Measurements from ENCODE around the gene RPL13. TPM values are rescaled to one million over a fixed set of nuclear protein-coding genes. Genes with fewer than 3 reads are reported as not detected.

RPL13 gene
- polyA plus RNA-seq, 1 donor from 2014 or later = 6,684 TPM

DNA sequence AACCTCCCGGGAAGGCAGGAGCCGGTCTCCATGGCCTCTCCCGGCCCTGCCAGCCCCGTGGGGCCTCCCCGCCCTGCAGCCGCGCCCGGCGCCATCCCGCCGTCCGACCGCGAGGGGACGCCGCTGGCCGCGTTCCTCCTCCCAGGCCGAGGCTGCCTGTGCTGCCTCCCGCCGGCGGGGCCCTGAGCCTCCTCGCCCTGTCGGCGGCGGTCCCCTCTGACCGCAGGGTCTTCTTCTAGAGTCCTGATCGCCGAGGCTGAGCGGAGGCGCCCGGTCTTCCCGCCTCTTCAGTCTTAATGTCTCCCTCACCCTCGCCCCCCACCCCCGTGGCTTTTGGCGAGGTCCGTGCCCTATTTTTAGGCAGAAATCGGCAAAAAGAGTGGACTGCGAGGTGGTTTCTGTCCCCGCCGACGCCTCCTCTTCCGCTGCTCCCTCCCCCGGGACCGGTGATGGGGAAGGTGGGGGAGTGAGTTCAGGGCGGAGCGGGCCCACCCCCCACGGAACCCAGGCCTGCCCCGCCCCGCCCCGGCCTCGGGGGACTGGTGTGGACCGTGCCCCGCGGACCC lies 14.3 kb downstream of the RPL13 start:
- Mint-ChIP-seq H3K27me3 (peaks cover 10% of the 10 kb centered on the region), H3K36me3 (peaks cover 2% of the 10 kb centered on the region), H3K4me1 (peaks cover 8 to 9% (median 8%) of the 10 kb centered on the region in 3 donors), H3K4me3 (peak overlapping the region in 3 of 4 donors; percentile 66 to 93 (median 83)), H3K9me3 (no peaks in the 10 kb centered on the region), H3K27ac (no peak overlapping the region)

DNA sequence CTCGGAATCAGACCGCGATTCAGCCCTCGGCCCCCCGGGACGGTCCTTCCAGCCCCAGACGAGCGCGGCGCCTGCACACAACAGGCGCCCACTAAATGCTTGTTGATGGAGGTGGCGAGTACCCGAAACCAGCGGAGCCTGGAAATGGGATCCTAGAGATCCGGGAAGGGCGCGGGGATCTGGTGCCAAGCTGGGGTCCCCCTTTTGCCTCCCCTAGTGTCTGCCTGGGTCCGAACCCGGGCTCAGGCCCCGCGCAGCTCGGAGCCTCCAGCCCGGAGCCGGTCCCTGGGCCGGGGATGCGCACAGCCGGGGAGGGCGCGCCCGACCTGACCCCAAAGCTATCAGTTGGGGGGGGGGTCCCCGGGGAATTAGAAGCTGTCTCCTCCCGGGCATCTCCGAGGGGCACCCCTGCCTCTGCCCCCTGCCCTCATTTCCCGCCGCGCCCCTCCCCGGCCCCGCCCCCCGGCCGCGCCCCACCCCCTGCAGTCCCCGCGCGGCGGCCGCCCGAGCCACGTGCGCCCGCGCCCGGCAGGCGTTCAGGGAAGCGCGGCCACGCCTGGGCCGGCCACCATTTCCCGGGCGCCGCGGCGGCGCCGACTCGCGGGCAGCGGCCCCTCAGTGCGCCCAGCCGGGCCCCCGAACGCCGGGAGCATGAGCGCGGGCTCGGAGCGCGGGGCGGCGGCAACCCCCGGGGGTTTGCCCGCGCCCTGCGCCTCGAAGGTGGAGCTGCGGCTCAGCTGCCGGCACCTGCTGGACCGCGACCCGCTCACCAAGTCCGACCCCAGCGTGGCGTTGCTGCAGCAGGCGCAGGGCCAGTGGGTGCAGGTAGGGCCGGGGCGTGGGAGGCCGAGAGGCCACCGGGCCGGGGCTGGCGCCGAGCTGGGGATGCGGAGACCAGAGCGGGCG lies 15.0 kb downstream of the RPL13 start, which contains the start of gene CPNE7:
Gene CPNE7, plus strand, starts transcription at position 512 of the 906 bp plus-strand sequence. Its CDS starts 140 bp downstream, at position 652.
- peaks cover 8 to 9% (median 8%) of the 10 kb centered on the region in 3 donors for H3K4me1 Mint-ChIP-seq
- peak within 1 kb of the TSS in 3 of 4 donors; percentile 66 to 93 (median 83) for H3K4me3 Mint-ChIP-seq
- peaks cover 10% of the 10 kb centered on the region for H3K27me3 Mint-ChIP-seq
- no peaks in the 10 kb centered on the region for H3K9me3 Mint-ChIP-seq
- H3K36me3 Mint-ChIP-seq = peaks cover 2% of the 10 kb centered on the region
- no peak within 1 kb of the TSS for H3K27ac Mint-ChIP-seq

DNA sequence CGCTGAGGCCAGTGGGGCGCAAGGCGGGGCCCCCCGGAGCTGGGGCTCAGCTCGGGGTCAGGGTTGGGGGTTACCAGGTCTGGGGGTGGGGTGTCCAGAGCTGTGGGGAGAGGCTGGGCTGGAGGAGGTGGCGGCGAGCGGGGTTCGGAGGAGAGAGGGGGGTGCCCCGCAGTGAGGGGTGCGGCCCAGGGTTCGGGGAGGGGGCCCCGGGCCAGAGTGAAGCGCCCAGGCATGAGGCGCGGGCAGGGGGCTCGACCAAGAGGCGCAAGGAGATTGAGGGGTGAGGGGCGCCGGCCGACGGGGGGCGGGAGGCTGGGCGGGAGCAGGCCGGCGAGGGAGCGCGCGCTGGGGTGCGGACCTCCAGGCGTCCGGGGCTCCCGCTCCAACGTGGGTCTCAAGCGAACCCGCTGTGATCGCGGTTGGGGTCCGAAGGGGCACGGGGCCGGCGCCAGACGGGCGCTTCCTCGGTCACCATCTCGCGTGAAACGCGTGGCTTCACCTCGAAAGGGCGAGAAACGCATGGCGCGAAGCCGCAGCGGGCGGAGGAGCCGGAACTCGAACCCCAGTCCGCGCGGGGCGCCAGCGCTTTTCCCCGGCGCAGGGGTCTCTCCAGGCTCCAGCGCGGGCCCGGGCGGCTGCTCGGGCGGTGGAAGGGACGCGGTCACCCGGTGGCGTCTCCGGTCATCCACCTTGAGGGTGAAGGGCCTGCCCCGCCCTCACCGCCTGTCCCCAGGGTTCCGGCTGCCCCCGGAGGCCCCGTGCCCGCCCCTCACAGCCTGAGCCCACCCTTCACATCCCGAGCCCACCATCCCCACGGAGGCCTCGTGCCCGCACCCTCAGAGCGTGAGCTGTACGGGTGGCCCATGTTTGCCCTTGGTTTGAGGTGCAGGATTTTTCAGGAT lies 15.9 kb downstream of the RPL13 start:
- H3K4me1 Mint-ChIP-seq = peaks cover 8 to 9% (median 8%) of the 10 kb centered on the region in 3 donors
- H3K4me3 Mint-ChIP-seq = no peak overlapping the region
- H3K27me3 Mint-ChIP-seq = peaks cover 10% of the 10 kb centered on the region
- H3K9me3 Mint-ChIP-seq = no peaks in the 10 kb centered on the region
- H3K36me3 Mint-ChIP-seq = peaks cover 2% of the 10 kb centered on the region
- H3K27ac Mint-ChIP-seq = no peak overlapping the region

DNA sequence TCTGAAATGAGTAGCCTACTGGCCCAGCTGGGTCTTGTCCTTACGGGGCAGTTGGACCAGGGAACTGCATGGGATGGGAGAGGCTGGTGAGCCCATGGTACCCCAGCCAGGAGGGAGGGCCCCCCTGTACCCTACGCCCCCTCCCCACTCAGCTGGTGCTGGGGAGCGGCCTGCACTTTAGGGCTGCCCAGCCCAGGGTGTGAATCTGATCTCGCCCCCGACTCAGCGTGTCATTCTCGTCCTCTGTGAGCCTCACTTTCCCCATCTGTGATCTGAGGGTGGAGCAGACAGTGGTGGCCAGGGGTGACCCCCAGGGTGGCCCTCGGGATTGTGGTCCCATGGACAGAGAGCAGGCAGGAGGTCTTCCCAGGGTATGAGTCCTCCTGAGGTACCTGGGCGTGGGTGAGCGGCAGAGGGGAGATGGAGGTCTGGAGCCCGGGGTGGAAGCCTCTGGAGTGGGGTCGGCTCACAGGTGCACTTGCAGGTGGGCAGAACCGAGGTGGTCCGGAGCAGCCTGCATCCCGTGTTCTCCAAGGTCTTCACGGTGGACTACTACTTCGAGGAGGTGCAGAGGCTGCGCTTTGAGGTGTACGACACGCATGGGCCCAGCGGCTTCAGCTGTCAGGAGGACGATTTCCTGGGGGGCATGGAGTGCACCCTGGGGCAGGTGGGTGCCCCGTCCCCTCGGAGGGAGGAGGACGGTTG lies 16.7 kb downstream of the RPL13 start:
- peaks cover 7% of the 10 kb centered on the region for H3K27me3 Mint-ChIP-seq
- H3K4me1 Mint-ChIP-seq = peaks cover 3 to 6% (median 3%) of the 10 kb centered on the region in 3 donors
- H3K36me3 Mint-ChIP-seq = no peaks in the 10 kb centered on the region
- H3K4me3 Mint-ChIP-seq = peak overlapping the region in 1 of 4 donors; percentile 63
- no peak overlapping the region for H3K27ac Mint-ChIP-seq
- H3K9me3 Mint-ChIP-seq = no peaks in the 10 kb centered on the region

DNA sequence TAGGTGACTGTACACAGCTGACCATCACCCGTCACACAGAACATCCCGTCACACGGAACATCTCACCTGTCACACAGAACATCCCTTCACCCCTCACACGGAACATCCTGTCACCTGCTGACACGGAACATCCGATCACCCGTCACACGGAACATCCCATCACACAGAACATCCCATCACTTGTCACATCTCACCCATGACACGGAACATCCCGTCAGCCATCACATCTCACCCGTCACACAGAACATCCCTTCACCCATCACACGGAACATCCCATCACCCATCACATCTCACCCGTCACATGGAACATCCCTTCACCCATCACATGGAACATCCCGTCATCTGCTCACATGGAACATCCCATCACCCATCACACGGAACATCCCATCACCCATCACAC lies 18.9 kb downstream of the RPL13 start:
- Mint-ChIP-seq H3K4me3 (no peak overlapping the region), H3K4me1 (no peaks in the 10 kb centered on the region), H3K9me3 (no peaks in the 10 kb centered on the region), H3K27me3 (no peaks in the 10 kb centered on the region), H3K27ac (no peak overlapping the region), H3K36me3 (no peaks in the 10 kb centered on the region)

DNA sequence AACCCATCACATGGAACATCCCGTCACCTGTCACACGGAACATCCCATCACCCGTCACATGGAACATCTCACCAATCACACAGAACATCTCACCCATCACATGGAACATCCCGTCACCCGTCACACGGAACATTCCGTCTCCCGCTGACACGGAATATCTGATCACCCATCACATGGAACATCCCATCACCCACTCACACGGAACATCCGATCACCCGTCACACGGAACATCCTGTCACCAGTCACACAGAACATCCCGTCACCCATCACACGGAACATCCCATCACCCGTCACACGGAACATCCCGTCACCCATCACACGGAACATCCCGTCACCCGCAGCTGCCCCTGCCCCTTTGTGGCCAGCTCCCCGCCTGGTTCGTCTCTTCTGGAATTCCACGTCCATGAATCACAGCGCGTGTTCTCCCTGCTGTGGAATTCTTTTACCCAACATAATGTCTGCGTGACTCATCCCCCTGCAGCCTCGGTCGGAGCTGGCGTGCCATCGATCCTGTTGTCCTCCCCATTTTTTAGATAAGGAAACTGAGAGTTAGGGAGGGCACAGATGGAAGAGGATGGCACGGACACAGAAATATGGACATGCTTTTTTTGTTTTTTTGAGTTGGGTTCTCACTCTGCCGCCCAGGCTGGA lies 20.7 kb downstream of the RPL13 start:
- no peak overlapping the region for H3K4me3 Mint-ChIP-seq

DNA sequence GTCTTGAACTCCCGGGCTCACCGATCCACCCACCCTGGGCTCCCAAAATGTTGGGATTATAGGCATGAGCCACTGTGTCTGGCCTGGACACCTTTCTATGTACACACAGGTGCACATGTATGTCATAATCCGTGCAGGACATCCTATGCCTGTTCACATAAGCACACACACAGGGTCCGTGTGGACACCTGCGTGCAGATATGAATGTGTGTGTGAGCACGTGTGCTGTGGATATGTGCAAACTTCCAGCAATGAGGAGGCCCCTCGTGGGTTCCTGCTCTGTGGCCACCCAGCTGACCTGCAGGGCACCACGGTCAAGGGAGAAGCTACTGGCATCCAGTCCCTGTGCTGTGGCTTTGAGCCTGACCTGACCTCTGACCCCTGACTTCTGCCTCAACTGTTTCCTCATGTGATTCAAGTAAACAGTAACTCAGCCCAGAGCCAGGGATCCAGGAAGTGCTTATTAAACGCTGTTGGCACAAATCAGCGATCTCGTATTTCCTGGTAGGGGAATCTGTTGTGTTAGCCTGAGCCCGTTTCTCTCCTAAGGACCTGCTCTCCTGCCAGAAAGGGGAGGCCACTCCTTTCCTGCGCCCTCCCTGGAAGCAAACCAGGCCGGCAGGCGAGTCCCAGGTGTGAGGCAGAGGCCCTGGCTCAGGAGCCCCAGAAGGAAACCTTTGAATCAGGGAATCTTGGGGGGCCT lies 21.5 kb downstream of the RPL13 start:
- Mint-ChIP-seq H3K4me3 (peak overlapping the region in 2 of 4 donors; percentile 53 to 63), H3K9me3 (no peaks in the 10 kb centered on the region)

More for the DNA sequence above, 20.7 kb downstream of the RPL13 start:
- Mint-ChIP-seq H3K4me1 (no peaks in the 10 kb centered on the region), H3K36me3 (no peaks in the 10 kb centered on the region), H3K27ac (no peak overlapping the region), H3K27me3 (no peaks in the 10 kb centered on the region), H3K9me3 (no peaks in the 10 kb centered on the region)

DNA sequence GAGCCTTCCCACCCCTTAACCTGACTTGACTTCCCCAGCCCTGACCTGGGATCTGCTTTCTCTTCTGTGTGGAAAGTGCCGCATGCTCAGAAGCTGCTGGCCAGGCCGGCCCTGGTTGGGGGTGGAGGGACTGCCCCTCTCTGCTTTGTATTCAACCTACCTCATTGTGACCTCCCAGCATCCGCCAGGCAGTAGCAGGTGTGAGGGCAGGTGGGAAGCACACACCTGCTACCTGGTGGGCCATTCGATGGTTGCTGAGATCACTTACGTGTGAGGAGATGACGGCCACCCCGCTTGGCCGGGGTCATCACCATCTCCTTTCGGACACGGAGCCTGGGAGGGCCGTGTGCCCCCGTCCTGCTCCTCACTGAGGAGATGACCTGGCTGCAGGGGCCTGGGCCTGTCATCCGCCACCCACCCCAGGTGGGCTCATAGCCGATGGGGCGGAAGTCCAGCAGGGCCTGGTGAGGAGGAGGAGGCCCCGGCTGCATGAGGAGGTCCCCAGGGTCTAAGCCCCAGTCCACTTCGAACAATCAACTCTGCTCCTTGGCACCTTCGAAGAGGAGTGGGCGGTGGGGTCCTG lies 22.2 kb downstream of the RPL13 start:
- no peaks in the 10 kb centered on the region for H3K9me3 Mint-ChIP-seq
- no peaks in the 10 kb centered on the region for H3K27me3 Mint-ChIP-seq
- no peaks in the 10 kb centered on the region for H3K4me1 Mint-ChIP-seq
- H3K36me3 Mint-ChIP-seq = no peaks in the 10 kb centered on the region
- no peak overlapping the region for H3K4me3 Mint-ChIP-seq
- no peak overlapping the region for H3K27ac Mint-ChIP-seq

More for the DNA sequence above, 21.5 kb downstream of the RPL13 start:
- H3K27ac Mint-ChIP-seq = peak overlapping the region in 1 of 3 donors; percentile 42
- H3K4me1 Mint-ChIP-seq = no peaks in the 10 kb centered on the region
- H3K27me3 Mint-ChIP-seq = no peaks in the 10 kb centered on the region
- no peaks in the 10 kb centered on the region for H3K36me3 Mint-ChIP-seq

DNA sequence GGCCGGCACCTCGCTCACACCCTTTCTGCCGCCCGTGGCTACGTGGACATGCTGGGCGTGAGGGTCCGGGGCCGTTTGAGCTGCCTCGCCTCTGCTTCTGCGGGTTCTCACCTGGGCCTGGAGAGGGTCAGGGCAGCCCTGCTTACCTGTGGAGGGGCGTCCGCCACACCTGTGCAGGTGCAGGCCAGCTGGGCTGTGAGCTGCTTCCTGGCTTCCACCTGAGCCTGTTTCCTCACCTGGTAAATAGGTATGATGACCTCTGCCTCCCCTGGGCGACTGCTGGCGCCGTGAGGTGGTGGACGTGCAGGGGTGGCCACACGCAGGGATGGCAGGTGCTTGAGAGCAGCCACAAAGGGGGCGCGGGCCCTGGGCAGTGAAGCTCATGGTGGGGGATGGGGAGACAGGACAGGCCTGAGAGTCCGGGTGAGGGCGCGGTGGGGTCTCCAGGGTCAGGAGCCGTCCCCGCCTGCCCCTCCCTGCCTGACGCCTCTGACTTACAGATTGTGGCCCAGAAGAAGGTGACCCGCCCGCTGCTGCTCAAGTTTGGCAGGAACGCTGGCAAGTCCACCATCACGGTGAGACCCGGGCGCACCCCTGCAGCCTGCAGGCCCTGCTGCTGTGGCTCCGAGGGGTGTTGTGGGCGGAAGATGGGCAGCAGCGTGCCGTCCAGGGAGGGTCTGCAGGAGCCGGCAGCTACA lies 22.9 kb downstream of the RPL13 start:
- Mint-ChIP-seq H3K9me3 (no peaks in the 10 kb centered on the region), H3K4me1 (no peaks in the 10 kb centered on the region), H3K4me3 (no peak overlapping the region), H3K27me3 (no peaks in the 10 kb centered on the region), H3K27ac (no peak overlapping the region), H3K36me3 (no peaks in the 10 kb centered on the region)

DNA sequence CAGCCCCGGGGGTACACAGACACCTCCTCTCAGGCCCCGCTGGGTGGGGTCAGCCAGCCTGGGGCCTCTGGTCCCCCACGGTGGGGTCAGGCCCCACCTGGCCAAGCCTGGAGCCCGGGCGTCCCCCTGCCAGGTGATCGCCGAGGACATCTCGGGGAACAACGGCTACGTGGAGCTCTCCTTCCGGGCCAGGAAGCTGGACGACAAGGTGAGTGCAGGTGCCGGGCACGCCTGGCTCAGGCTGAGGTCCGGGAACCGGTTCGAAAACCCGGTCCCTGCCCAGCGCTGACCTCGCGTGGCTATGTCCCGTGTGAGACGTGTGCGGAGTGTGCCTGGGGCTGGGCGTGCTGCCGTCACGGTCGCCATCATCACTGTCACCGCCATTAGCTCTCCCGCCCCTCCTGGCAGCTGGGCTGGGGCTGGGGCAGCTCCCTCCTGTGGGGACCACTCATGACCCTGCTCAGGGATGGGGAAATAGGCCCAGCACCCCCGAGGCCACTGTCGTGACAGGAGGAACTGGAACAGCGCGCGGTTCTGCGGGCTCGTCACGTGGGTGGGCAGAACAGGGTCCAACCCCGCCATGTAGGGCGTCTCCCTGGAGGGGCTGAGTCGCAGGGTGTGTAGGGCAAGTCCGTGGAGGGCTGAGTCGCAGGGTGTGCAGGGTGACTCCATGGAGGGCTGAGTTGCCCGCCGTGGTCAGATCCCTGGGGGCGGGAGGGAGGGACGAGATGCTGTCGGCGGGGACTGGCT lies 23.6 kb downstream of the RPL13 start:
- Mint-ChIP-seq H3K4me1 (no peaks in the 10 kb centered on the region), H3K27me3 (no peaks in the 10 kb centered on the region), H3K9me3 (no peaks in the 10 kb centered on the region), H3K36me3 (no peaks in the 10 kb centered on the region), H3K27ac (no peak overlapping the region), H3K4me3 (no peak overlapping the region)

DNA sequence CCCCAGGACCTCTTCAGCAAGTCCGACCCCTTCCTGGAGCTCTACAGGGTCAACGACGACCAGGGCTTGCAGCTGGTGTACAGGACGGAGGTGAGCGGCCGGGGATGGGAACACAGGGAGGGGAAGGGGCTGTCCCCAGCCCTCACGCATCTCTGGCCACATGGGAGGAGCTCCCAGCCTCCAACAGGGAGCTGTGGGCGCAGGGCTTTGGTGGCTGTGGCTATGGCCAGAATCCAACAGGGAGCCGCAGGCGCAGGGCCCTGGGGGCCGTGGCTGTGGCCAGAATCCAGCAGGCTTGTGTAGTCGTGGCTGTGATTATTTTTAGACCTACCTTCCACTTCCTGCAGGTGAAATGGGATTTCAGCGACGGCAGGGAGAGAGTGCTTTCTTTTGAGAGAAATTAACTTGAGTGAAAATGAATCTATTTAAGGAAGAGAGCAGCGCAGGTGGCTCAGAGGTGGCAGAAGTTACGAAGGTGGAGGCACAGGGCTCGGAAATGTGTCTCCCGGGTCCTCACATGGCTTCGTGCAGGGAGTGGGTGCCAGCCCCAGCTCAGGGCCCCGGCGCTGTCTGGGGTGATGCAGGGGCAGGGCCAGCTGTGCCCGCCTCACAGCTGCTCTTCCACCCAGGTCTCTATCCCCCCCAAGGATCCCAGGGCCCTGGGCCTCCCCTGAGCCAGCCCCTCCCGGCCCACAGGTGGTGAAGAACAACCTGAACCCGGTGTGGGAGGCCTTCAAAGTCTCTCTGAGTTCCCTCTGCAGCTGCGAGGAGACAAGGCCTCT lies 24.5 kb downstream of the RPL13 start:
- H3K9me3 Mint-ChIP-seq = no peaks in the 10 kb centered on the region
- no peaks in the 10 kb centered on the region for H3K36me3 Mint-ChIP-seq
- no peaks in the 10 kb centered on the region for H3K4me1 Mint-ChIP-seq
- H3K27ac Mint-ChIP-seq = peak overlapping the region in 1 of 3 donors; percentile 59
- H3K4me3 Mint-ChIP-seq = no peak overlapping the region
- H3K27me3 Mint-ChIP-seq = no peaks in the 10 kb centered on the region

DNA sequence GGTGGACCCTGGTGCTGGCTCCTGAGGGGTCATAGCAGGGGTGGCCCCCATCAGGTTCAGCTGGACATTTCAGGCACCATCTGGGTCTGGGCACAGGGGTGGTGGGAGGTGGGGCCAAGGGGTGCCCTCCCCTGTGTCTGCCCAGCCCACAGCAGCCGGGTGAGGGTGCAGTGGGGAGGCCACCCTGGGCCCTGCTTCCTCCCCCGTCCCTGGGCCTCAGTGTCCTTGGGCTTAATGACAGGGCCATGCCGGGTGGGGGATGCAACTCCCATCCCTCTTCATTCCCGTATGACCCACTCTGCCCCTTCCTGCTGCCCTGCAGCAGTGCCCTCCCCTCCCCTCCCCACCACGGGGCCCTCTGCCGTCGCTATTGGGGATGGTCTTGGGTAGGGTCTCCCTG lies 25.7 kb downstream of the RPL13 start:
- H3K27ac Mint-ChIP-seq = no peak overlapping the region
- H3K4me3 Mint-ChIP-seq = no peak overlapping the region
- H3K9me3 Mint-ChIP-seq = no peaks in the 10 kb centered on the region
- H3K4me1 Mint-ChIP-seq = no peaks in the 10 kb centered on the region
- no peaks in the 10 kb centered on the region for H3K27me3 Mint-ChIP-seq
- no peaks in the 10 kb centered on the region for H3K36me3 Mint-ChIP-seq

Measured in IgD-negative memory B cell (primary cell).